MCF 10A (cell line): ENCODE data around the gene C12orf43. TPM values are rescaled to one million over a fixed set of nuclear protein-coding genes. Genes with fewer than 3 reads are reported as not detected.
A peak's percentile ranks its signal among the peaks of the same experiment; 100 is the strongest.

Experiments
- BruUV-seq: library from RNA; stranded (reverse); fragments of 400-500 nt; replicated peaks from 2 replicates; lab custom pipeline; 2021; lab: Mats Ljungman, UMichigan
- CTCF ChIA-PET: fragments of 300-600 bp; sonication (Branson Sonifier 250); formaldehyde crosslinking; extraction: SDS; loops from one replicate; lab custom pipeline; 2021; ENCODE audit warnings: antibody characterized with exemption, inconsistent platforms; lab: Yijun Ruan, JAX
- POLR2A ChIA-PET: fragments of 300-600, 350-650 bp; sonication (Branson Sonifier 250); formaldehyde crosslinking; extraction: SDS; loops from one replicate; lab custom pipeline; 2020; ENCODE audit warnings: antibody characterized with exemption, inconsistent platforms; lab: Yijun Ruan, JAX
- DNase-seq: peaks from one replicate; pipeline ENCODE4 v3.0.0-alpha.2; 2018; ENCODE audit not compliant: unreplicated experiment
- H3K27ac Mint-ChIP-seq: one replicate; pipeline ENCODE4 v1.8.0; 2022; ENCODE audit warnings: mild to moderate bottlenecking, low read depth, mixed read lengths; ENCODE audit not compliant: unreplicated experiment
- H3K27me3 Mint-ChIP-seq: one replicate; pipeline ENCODE4 v1.8.0; 2022; ENCODE audit warnings: mixed read lengths; ENCODE audit not compliant: insufficient read depth, unreplicated experiment
- H3K36me3 Mint-ChIP-seq: one replicate; pipeline ENCODE4 v1.8.0; 2022; ENCODE audit warnings: mild to moderate bottlenecking, moderate library complexity, mixed read lengths; ENCODE audit not compliant: insufficient read depth, unreplicated experiment
- H3K4me1 Mint-ChIP-seq: one replicate; pipeline ENCODE4 v1.8.0; 2022; ENCODE audit warnings: mixed read lengths; ENCODE audit not compliant: insufficient read depth, unreplicated experiment
- H3K4me3 Mint-ChIP-seq: one replicate; pipeline ENCODE4 v1.8.0; 2022; ENCODE audit warnings: mild to moderate bottlenecking, moderate library complexity, mixed read lengths; ENCODE audit not compliant: unreplicated experiment
- H3K9me3 Mint-ChIP-seq: one replicate; pipeline ENCODE4 v1.8.0; 2022; ENCODE audit warnings: mixed read lengths; ENCODE audit not compliant: unreplicated experiment
- CTCF ChIP-seq: fragments of 200-600 bp; IDR thresholded peaks from one replicate; pipeline ENCODE4 v1.8.0; 2022; ENCODE audit warnings: antibody characterized with exemption, mild to moderate bottlenecking; ENCODE audit not compliant: unreplicated experiment
- intact Hi-C: fragments of 100-400 bp; cut with micrococcal nuclease; formaldehyde crosslinking; loops from 2 replicates; pipeline ENCODE4 v1.14.1; 2022
- total RNA-seq: library from RNA; stranded (reverse); gene quantifications from 2 replicates; pipeline ENCODE4 v1.2.3, GENCODE V29; 2022

The C12orf43 gene
- total RNA-seq, 1 experiment from 2014 or later = 18.9 TPM

GRCh38 chr12:121062391-121063045 is 46.2 kb upstream of the C12orf43 start:
- no peaks in the 10 kb centered on the region for H3K4me1 Mint-ChIP-seq
- BruUV-seq = no TSS peak
- H3K36me3 Mint-ChIP-seq = peaks cover 6% of the 10 kb centered on the region
- ChIA-PET POLR2A (no interaction called here), CTCF (interaction anchor here (1.2 to 1.4 kb wide), 3 partner anchors 16 to 168 kb away, joined by 3 to 4 read pairs (median 4); no protein-coding TSS in a partner anchor)
- intact Hi-C loops = loop anchor here (5.0 kb wide), 3 partner anchors 50 to 380 kb away; no protein-coding TSS in a partner anchor
- no peak for DNase-seq
- no peak overlapping the region for H3K27ac Mint-ChIP-seq
- H3K27me3 Mint-ChIP-seq = no peaks in the 10 kb centered on the region
- no peak for TF ChIP-seq CTCF
- no peaks in the 10 kb centered on the region for H3K9me3 Mint-ChIP-seq
- H3K4me3 Mint-ChIP-seq = no peak overlapping the region

GRCh38 chr12:121061831-121062230 is 45.5 kb upstream of the C12orf43 start:
- peak; percentile 25 for DNase-seq
- POLR2A ChIA-PET = no interaction called here
- Mint-ChIP-seq H3K27me3 (no peaks in the 10 kb centered on the region), H3K36me3 (peaks cover 6% of the 10 kb centered on the region), H3K9me3 (no peaks in the 10 kb centered on the region), H3K4me3 (no peak overlapping the region), H3K27ac (no peak overlapping the region), H3K4me1 (no peaks in the 10 kb centered on the region)
- TF ChIP-seq CTCF = peak; percentile 48
- CTCF ChIA-PET = interaction anchor here (0.5 to 1.4 kb wide), 8 partner anchors 9 to 271 kb away, joined by 3 to 4 read pairs (median 3); no protein-coding TSS in a partner anchor
- intact Hi-C loops = loop anchor here (2.0 to 5.0 kb wide), 5 partner anchors 35 to 380 kb away; no protein-coding TSS in a partner anchor
- BruUV-seq = no TSS peak

- intact Hi-C loops = loop anchor here (2.0 to 5.0 kb wide), 5 partner anchors 36 to 382 kb away; no protein-coding TSS in a partner anchor
- no peaks in the 10 kb centered on the region for H3K4me1 Mint-ChIP-seq
- H3K27me3 Mint-ChIP-seq = no peaks in the 10 kb centered on the region
- CTCF ChIA-PET = interaction anchor here (0.5 to 1.2 kb wide), 14 partner anchors 14 to 1332 kb away, joined by 3 to 5 read pairs (median 3); no protein-coding TSS in a partner anchor
- no TSS peak for BruUV-seq
- H3K27ac Mint-ChIP-seq = no peak overlapping the region
- peaks cover 6% of the 10 kb centered on the region for H3K36me3 Mint-ChIP-seq
- POLR2A ChIA-PET = interaction anchor here (1.0 kb wide), 1 partner anchor 53 kb away, joined by 3 read pairs; no protein-coding TSS in a partner anchor
- peak; percentile 52 for TF ChIP-seq CTCF
- H3K9me3 Mint-ChIP-seq = no peaks in the 10 kb centered on the region
- peak; percentile 52 for DNase-seq
- no peak overlapping the region for H3K4me3 Mint-ChIP-seq
Observed at GRCh38 chr12:121060149-121061001, 44.1 kb upstream of the C12orf43 start.
